HS-27A (cell line): ENCODE measurements around the gene SPA17.

Experiments
- DNase-seq: peaks from one replicate; pipeline ENCODE4 v3.0.0-alpha.2; 2012; ENCODE audit warnings: low read depth, missing footprints

Gene SPA17

DNA sequence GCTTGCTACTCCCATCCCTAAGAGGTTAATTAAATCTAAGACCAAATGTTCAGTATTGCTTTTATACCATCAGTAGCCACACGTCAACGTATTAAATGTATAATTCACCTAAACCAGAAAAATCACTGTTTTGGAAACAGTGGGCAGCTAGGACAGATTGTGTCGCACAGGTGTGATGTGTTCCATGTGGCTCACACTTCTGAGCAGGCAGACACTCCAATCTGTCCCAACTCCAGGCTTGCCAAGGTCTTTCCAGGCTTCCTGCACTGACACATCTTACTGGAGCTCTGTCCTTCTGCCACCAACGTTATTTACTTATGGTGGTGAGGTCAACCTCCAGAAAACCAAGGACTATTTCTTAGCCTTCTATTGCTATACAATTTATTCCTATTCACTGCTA lies 11.6 kb upstream of the SPA17 start:
- no peak for DNase-seq

DNA sequence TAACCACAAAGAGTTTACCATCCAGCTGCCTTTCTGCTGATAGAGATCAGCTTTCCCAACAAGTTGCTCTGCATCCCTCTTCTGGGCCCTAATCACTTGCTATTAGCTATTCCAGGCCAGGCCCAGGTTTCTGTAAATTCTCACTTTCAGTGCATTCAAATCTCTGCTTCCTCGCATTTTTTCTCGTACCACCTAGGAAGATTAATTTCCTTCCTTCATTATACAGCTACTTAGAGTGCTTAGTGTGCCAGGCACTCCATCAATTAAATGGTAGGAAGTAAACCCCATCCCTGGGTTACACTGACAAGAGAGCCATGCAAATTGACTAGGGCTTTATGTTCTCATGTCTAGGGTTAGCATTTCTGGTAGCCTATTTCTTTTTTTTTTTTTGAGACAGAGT lies 9.8 kb upstream of the SPA17 start:
- no peak for DNase-seq

GRCh38 chr11:124667601-124668000 lies 6.1 kb upstream of the SPA17 start:
- no peak for DNase-seq

DNA sequence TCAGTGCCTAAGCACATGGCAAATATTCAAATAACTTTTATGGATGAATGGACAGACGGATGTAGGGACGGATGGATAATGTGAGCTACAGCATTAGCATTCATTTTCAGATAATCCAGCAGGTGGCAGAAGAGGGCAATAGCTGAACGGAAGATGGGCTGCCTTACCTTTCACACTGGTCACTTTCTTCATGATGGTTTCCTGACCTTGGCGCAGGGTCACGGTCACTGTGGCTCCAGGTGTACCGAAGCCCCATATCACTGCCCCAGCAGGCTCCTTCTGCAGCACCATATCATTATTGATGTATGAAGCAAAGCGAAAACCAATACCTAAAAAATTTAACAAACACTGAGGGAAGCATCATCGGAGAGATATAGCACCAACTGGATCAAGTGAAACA lies 4.5 kb upstream of the SPA17 start:
- no peak for DNase-seq

DNA sequence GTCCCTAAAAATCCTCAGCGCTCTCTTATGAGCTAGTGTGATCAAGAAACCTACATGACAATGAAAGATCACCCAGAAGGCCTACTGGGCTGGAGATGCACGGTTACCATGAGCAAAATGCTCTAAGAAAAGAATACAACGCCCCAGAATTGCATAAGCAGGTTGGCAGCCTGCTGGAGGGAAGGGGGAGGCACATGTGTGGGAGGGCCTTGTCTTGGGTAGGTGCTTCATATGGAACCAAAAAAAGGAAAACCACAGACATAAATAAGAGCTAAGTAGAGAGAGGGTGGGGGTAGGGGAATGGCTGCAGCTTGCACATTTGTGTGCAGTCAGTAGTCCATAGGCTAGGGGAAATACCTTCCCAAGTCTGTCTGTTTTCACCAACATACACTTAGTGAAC lies 3.0 kb upstream of the SPA17 start:
- DNase-seq = no peak

DNA sequence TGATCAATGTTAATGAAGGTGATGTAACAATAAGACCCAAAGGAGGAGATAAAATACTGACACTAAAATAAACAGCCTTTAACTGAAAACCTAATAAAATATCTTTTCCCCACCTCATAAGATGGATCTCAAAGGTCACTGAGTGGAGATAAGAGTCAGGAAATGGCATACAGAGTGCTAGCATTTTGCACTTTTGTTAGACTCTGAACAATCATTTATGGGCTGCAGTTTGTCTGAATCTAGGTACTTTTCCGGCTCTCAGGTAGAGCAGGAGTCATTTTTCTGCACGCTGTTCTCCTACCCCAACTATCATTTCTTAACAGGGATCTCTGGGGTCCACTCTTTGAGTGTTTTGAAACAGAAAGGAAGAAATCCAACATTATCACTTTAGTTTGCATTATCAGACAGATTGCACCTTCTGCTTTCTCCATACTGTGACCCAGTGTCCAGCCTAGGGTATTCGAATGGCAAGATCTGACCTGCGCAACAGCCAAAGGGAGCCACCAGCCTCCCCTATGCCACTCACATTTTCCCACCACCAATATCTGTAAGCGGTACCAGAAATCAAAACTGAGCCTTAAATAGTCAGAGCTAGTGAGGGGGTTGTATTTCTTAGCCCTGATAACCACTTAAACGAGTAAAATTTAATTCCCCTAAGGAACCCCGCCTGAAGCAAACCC lies 1.0 kb upstream of the SPA17 start:
- no peak for DNase-seq

DNA sequence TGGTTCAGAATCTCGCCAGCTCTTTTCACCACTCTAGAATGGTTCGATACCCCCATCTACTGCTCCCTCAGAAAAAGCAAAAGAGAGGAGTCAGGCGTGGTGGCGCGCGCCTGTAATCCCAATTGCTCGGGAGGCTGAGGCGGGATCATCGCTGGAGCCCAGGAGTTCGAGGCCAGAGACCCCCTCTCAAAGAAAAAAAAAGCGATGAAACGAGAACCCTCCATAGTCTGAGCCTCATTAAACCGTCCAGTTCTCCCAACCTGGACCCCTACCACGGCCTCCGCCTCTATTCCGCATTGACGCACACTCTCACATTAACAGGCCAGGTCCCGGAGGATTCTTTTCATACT lies 439 bp downstream of the SPA17 start:
- DNase-seq = no peak

DNA sequence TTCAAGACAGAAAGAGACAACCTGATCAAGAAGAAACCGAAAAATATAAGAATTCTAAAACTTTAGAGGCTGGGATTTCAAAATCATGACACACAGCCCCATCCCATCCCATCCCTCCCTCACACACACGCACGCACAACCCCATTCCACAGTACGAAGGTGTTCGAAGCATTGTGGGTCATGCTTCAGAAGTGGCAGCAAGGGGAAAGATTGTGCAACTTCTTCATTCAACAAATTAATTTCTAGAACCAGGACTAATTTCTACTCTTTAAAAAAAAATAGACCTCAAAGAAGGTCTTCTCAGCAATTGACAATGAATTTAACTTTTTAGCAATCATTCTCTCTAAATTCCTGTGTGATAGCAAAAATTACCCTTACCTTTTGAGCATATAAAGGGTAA lies 867 bp downstream of the SPA17 start:
- no peak for DNase-seq

DNA sequence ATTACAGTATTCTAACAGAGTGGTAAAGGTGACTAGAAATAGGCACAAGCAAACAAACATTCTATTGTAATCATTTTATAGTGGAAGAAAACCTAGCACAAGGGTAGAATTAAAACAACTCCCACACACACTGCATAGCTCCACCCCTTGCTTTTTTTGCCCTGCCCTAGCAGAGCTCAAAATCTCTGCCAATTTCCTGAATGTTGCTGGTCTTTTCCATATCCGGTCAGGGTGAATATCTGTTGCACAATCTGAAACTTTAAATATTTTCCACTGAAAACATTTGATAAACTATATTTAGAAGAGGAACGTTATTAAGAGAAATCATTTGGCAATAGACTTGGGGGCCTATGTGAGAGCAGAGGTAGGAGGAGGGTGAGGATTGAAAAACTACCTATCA lies 2.7 kb downstream of the SPA17 start:
- DNase-seq = no peak

- no peak for DNase-seq
These were observed 4.7 kb downstream of the SPA17 start for GRCh38 chr11:124678416-124678815.

- DNase-seq = no peak
These were observed 7.7 kb downstream of the SPA17 start for GRCh38 chr11:124681421-124681820.

DNA sequence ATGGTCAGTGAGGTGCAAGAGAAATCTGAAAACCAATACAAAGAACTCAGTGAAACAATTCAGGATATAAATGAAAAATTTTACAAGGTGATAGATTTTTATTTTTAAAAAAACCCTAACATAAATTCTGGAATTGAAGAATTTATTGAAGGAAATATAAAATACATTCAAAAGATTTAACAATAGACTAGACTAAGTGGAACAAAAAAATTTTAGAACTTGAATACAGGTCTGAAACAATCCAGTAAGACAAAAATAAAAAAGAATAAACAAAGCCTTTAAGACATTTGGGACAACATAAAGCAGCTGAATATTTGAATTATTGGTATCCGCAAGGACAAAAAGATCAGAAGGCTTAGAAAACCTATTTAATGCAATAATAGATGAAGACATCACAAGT lies 8.7 kb downstream of the SPA17 start:
- DNase-seq = no peak

GRCh38 chr11:124693142-124693541 lies 19.4 kb downstream of the SPA17 start:
- DNase-seq = no peak

GRCh38 chr11:124699547-124699946 lies 25.8 kb downstream of the SPA17 start:
- no peak for DNase-seq

DNA sequence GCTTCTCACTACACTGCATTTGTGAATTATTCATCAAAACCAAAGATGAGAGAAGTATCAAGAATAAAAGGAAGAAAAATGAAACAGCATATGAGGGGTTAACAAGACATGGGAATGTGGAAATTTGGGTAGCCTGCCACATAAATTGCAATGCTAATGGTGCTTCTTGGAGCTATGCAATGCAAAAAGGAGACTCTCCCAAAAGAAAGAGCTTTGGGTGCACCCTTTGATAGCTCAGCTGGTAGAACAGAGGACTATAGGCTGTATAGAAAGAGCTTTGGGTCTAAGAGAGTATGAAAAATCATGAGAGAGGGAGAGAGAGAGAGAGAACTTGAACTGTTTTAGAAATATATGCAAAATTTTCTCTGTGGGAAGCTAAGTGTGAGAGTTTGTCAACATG lies 26.3 kb downstream of the SPA17 start:
- no peak for DNase-seq

DNA sequence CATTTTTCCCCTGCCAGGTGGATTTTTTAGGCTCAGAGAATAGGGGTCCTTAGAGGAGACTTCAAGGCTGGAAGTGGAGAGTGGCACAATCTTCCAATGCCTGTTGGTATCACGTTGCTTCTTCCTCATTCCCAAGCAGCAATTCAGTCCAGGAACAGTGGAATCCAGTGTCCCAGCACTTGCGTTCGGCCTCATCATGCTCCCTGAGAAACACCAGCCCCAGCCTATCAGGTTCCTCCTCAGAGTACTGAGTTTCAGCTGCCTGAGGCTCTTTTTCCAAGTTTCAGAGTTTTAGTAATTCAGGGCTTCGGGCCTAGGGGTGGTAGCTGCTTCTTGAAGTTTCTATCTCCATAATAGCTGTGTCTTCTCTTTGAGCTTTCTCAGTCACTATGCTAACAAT lies 34.1 kb downstream of the SPA17 start:
- no peak for DNase-seq

- DNase-seq = no peak
These were observed 38.7 kb downstream of the SPA17 start for GRCh38 chr11:124712392-124712791.

DNA sequence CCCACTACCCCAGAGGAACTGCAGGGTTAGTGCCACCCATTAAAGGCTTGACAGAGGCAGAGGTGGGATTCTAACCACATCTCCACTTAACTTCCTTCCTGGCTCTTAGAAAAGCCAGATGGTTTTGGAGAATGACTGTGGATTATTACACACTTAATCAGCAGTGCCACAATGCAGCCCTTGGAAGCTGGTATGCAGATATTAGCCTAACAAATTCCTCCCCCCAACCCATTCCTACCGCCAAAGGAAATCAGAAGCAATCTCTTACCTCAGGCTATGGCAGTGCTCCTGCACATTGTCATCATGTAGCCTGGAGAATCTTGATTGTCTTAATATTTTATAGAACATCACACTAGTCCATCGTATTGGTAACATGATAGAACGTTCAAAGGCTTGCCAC lies 42.9 kb downstream of the SPA17 start:
- DNase-seq = no peak

DNA sequence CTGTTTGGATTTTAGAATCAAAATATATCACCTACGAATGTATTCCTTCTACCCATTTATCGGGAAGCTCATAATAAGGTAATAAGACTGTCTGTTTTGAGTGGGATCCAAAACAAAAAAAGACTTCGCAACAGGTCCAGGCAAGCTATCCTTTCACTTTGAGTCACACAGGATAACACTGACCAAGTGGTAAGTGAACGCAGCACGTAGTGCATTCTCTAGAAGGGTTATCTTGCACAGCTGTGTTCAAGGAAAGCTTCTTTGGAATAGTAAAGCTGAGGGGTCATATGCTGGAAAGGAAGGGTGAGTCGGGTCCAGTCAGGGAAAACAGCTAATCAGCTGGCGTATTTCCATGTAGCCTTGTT lies 43.7 kb downstream of the SPA17 start:
- DNase-seq = no peak

DNA sequence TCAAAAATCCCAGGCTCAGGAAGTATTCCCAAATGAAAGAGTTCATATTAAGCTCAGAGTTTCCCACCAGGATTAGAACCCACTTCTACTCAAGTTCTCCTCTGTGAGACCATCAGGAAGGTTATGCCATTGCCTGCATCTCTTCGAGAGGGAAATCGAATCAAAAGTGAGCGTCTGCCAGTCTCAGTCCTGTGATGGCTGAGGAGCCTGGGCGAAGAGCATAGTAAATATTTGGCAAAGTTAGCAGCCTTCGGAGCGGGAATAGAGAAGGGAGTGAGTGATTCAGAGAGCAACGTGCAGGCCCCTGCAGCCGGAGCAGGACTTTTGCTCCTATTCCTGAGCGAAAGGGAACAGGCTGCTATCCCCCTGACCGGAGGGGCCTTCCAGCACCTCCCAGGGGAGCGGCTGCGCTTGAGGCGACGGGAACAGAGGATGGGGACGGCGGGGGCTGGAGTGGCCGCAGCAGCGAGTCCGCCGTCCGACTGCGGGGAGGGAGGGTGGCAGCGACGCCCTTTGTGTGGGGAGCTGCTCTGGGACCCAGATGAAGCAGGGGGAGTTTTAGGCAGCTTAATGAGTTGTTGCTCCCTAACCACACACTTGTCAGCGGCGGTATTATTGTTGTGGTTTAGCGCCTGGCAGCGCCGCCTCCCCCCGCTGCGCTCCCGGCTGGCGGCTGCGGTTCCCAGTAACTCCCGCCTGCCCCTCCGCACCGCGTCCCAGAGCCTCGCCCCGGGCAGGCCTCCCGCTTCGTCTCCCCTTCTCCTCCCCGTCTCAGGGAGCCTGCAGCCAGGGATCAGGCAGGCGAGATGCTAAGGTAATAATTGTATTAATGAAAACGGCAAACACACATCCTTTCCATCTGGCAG lies 44.3 kb downstream of the SPA17 start:
- no peak for DNase-seq

DNA sequence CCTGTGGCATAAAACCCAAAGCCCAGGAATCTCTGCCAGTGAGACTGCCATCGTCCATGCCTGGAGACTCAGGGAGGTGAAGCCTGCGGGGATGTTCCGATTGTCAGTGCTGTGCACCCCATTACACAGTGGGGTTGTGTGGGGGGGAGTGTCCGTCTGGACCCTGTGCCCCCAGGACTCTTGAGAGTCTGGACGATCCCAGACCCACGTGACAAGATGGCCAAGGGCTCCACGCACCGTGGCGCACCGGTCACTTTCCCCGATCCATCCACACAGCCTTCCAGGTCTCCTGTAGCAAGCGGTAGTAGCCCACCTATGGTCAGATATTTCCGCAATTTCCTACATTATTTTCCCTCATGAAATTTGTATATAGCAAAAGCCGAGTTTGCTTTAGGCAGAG lies 45.1 kb downstream of the SPA17 start:
- DNase-seq = no peak

- DNase-seq = no peak
These were observed 45.8 kb downstream of the SPA17 start for GRCh38 chr11:124719534-124719933.

DNA sequence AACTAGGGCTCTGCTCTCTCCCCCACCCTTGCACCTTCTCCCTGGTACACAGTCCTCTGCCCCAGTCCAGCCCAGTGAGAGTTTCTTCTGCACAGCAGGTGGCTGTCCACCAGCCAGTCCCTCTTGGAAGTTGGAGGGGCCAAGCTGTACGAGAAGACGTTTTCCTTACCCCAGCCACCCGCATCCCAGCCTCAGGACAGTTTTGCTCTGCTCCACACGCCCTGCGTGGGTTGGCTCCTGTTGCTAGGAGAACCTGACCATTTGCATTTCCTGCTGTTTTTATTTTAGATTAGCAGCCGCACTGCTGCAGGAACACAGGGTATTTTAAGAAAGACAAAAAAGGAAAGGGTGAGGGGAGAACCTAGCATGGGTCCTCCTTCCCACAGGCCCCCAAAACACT lies 48.5 kb downstream of the SPA17 start:
- DNase-seq = no peak
